Mesenteric fat pad (tissue), 1 donor: ENCODE measurements around the gene VPS13C. TPM values are rescaled to one million over a fixed set of nuclear protein-coding genes. Genes with fewer than 3 reads are reported as not detected.
A peak's percentile ranks its signal among the peaks of the same experiment; 100 is the strongest.
"Not testable (repeated sequence)": the region's sequence is repeated elsewhere in the genome, so short reads cannot be mapped to it uniquely, and the experiment has no call there.

ENCODE experiments used
- DNase-seq: peaks from one replicate; pipeline ENCODE4 v3.0.0-alpha.2; 2020; ENCODE audit warnings: low spot score
- total RNA-seq: library from RNA; stranded (reverse); fragmentation: NEBNext Ultra II Directional; extraction: Animal tissue kit (Norgen Biotek cat#: 25700); gene quantifications from one replicate; pipeline ENCODE4 v1.2.1, GENCODE V29; 2021
- donor health status: DM: yes; HTN: yes; CAD: no.

VPS13C gene
- total RNA-seq, 1 donor from 2014 or later = 66.7 TPM

DNA sequence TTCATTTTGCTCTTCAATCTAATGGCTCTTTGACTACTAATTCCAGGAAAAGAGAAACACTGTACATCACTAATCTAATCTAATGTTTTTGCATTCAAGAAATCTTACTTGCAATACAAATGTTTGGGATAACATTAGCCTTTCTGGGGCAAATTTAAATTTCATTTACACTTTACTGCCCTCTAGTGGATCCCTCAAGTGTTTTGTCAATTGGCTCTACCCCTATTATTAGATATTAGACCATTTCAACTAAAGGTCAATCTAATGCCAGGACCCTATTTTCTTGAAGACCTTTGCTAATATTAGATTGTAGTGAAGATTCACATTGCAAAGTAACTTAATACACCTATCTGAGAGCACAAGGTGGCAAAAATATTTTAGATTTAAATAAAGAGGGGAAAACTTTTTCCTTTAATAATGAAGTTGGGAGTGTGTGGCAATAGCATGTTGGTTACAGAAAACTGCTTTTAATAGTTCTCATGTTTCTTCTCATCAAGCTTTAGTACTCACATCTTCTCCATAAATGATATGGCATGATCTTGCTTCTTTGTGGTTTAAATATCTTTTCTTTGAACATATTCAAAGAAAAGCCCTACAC, 11.6 kb upstream of the VPS13C start:
- DNase-seq = no peak

DNA sequence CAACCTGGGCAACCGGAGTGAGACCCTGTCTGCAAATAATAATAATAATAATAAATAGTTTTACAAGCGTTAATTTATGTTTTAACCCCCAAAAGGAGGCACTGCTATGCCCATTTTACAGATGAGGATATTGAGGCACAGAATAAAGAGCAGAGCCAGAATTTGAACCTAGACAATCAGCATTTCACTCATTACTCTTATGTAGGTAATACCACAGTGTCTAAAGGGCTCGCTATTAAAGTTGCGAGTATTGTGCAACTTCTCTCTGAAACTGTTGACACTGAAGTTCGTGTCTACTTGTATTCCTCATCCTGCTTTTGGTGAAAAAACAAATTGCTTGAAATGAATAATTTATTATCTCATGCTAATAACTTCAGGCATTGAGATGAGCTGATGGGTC, 9.3 kb upstream of the VPS13C start:
- DNase-seq = no peak

DNA sequence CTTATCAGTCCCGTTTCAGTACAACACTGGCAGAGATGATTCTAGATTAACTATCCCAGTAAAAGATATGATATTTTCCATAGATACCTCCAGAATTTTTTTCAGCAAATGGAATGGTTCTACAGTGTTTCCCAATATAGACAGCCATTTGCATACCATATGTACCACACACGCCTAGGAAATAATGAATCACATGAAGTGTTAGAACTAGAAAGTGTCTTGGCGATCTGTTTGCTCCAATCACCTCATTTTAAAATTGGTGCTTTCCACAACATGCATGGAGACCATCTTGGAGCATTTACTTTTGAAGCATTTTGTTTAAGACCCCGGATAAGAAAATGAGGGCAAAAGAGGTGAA, 8.5 kb upstream of the VPS13C start:
- DNase-seq = no peak

DNA sequence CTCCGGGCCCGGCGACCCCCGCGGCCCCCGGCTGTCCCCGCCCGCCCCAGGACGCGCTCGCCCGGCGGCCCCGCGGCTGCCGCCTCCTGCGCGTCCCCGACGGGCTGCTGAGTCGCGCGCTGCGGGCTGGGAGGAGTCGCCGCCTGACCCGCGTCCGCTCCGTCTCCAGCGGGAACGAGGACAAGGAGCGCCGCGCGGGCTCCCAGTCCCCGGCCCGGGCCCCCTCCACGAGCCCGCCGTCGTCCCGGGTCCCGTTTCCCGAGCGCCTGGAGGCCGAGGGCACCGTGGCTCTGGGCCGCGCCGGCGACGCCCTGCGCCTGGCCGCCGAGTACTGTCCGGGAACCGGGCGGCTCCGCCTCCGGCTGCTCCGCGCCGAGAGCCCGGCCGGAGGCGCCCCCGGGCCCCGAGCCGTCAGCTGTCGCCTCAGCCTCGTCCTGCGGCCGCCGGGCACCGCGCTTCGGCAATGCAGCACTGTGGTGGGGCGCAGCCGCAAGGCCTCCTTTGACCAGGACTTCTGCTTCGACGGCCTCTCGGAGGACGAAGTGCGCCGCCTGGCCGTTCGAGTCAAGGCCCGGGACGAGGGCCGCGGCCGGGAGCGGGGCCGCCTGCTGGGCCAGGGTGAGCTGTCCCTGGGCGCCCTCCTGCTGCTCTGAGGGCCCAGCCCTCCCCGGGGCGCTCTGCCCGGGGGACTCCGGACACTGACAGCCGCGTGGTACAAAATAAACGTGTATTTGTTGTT, 8.0 kb upstream of the VPS13C start:
- peak; percentile 91 for DNase-seq

DNA sequence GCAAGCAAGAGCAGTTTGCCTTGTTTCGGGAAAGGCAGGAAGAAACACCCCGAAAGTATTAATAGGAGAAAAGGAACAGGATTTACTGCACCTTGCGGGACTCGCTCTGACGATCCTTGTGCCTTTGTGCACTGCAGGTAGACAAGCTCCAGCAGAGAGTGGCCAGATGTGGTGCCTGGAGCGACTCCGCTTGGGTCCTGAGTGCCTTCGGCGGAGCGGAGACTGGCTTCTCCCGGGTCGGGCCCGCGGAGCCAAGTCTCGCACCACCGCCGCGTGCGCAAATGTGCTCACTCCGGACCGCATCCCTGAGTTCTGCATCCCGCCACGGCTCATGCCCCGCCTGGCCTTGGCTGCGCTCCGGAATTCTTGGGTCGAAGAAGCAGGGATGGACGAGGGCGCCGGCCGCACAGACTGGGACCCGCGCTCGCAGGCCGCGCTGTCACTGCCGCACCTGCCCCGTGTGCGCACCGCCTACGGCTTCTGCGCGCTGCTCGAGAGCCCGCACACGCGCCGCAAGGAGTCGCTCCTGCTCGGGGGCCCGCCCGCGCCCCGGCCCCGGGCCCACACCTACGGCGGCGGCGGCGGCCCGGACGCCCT, 7.3 kb upstream of the VPS13C start:
- DNase-seq = no peak

DNA sequence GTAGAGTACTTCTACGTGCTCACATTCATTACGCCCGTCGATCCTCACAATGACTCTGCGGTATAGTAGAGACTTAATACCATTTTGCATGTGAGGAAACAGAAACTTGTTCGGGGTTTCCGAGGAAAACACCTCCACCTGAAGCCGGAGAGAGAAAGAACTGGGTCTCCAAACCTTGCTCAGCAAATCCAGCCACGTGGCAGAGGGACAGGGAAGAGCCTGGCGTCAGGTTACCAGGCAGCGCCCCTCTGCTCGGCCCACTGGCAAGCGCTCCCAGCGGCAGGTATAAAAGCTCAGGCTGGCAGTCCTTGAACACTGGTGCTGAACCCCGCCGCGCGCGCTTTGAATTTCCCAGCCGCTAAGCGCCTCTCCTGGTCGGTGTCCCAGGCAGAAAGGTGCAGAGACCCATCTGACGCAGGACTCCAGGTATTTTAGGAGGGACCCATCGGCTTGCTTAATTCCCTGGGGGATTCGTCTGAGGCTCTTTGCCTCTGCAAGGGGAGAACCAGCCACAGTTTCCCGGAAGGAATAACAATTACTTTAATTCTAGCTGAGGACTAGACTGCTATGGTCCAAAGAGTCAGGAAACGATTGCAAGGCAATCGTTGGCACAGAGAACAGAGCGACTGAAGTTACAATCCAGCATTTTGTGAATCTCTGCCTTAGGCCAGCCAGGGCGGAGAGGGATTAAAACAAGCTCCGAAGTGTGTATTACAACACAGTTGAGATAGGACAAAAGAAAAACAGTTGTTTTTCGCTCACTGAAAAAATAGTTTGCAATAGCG, 6.6 kb upstream of the VPS13C start, which contains the start of gene C2CD4A:
Gene C2CD4A (plus strand): TSS at position 315 of the 785 bp plus-strand sequence. CDS start 637 bp downstream, outside the sequence.
- DNase-seq = peak; percentile 91

DNA sequence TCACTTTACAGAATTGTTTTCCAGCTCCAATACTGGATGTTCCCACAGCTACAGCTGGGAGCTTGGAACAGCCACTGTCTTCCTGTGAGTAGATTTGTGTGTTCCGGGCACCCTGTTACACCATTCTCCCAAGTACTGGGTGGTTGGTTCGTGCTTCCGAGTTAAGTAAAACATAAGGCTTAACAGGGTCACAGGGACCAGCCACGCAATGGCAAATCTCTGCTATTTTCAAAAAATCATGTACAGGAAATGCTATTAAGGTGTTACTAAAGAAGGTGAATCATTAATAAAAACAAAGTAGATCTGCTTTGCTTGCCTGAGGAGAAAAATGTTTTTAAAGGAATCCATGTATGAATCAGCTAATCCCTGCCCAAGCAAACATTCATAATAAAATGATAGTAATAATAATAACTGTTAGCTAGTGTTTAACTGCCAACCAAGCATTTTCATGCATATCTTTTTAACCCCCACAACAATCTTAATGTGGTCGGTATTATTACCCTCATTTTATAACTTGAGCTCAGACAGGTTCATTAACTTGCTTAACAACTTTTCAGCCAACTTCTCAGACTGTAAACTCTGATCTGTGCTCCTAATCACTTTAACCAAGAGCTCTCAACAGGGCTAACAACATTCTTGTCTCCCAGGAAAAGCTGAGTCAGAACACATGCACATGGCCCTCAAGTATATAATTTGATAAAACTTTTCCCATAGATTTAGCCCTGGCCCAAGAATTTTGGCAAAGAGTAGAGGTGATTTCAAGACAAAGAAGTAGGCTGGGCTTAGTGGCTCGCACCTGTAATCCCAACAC, 3.8 kb upstream of the VPS13C start:
- DNase-seq = no peak

DNA sequence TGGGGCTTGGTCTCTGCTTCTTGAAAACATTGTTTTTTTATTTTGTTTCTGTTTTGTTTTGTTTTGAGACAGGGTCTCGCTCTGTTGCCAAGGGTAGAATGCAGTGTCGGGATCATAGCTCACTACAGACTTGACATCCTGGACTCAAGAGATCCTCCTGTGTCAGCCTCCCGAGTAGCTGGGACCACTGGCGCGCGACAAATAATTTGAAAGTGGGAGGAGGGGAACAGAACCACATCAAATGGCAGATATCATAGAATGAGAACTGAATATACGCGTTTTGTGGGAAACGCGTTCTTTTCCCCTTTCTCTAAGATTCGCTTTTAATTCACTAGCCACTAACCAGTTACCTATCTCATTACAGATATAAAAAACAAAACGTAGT, 641 bp upstream of the VPS13C start:
- DNase-seq = no peak

DNA sequence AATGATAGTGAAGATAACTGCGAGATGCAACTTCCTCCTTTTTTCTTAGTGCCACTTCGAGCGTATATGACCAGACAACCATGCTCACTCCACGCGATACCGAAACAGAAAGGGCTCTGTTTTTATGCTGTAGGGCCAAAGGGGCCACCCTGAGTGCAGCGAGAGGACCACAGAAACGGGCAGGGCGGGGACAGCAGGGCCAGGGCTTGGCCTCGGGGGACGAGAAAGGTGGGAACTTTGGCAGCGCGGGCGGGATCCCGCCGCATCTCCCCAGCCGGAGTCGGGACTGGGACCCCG, 483 bp downstream of the VPS13C start:
- DNase-seq = no peak

DNA sequence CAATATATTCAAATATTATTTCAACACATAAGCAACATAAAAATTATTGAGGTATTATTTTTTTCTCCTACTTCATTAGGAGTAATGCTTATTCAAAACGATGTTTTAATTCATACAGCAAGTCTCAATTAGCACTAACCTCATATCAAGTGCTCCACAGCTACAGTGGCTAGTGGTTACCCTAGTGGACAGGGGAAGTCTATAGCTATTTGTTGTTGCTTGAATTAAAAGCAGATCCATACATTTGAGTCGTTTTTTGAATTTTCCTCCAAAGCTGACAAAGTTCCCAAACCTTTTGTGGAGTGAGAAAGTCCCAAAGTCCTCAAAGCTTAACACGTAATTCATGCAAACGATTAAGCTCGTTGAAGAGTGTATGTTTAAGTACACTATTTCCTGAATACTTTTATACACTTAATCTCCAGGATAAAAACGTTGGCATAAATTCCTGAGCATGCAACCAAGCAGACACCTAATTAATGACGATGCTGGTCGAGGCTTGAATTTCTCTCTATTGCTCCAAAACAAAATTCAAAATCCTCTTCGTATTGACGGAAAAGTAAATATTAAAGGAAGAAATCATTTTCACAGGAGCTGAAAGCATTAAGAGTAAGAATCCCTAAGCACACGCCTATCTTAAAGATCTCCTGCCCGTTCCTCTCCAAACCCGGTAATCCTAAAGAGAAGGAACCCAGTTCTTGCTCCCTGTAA, 985 bp downstream of the VPS13C start:
- DNase-seq = no peak

DNA sequence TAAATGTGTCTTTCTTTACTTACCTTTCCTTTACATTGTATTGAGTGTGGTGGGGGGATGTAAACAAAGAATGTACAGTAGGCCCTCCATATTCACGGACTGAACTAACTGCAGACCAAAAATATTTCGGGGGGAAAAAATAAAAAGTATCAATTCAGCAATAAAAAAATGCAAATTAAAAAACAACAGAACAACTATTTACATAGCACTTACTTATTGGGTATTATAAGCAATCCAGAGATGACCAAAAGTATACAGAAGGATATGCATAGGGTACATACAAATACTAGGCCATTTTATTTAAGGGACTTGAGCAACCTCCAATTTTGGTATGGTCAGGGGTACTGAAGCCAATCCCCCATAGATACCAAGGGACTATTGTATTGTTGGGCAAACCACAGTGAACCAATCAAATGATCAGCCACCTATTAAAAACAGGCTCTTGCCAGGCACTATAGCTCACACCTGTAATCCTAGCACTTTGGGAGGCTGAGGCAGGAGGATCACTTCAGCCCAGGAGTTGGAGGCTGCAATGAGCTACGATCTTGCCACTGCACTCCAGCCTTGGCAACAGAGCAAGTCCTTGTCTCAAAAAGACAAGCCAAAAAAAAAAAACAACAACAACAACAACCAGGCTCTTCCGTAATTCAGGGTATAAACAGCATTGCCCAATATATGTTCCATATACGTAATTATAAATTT, 1.8 kb downstream of the VPS13C start:
- no peak for DNase-seq

DNA sequence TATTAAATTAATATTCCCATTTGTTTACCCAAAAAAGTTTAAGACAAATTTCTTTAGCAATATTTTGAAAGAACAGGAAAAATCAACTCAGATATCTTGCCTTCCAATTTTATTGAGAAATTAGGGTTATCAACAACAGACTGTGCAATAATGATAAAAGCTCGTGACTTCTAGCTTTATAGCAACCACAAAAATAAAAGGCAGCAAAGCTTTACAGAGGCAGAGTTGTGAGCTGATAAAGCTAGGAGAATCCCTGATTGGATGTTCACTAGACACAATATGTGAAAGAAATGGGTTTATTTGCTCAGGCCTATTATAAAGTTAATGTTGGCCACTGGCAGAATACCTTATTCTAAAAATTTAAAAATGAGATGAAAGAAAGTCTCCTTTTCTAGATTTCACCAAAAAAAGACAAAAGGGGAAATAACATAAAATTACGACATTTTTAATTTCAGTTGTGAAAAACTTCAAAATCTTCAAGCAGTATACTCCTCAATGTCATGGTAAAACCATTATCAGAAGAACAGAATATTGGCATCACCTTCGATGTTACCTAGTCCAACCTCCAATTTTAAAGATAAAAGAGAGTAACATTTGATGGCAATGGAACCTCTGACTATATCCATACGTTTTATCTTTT, 2.8 kb downstream of the VPS13C start:
- DNase-seq = no peak

DNA sequence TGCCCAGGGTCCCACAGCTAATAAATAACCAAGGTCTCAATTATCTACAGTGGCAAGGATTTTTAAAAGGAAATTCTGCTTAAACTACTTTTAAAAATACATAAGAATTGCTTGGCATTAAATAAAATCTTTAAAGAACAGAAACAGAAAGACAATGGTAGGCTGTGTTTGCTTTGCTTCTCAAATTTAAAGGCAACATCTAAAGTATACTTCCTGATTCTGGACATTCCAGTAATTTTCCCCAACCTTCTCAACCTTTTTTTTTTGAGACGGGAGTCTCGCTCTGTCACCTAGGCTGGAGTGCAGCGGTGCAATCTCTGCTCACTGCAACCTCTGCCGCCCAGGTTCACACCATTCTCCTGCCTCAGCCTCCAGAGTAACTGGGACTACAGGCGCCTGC, 5.3 kb downstream of the VPS13C start:
- DNase-seq = no peak

DNA sequence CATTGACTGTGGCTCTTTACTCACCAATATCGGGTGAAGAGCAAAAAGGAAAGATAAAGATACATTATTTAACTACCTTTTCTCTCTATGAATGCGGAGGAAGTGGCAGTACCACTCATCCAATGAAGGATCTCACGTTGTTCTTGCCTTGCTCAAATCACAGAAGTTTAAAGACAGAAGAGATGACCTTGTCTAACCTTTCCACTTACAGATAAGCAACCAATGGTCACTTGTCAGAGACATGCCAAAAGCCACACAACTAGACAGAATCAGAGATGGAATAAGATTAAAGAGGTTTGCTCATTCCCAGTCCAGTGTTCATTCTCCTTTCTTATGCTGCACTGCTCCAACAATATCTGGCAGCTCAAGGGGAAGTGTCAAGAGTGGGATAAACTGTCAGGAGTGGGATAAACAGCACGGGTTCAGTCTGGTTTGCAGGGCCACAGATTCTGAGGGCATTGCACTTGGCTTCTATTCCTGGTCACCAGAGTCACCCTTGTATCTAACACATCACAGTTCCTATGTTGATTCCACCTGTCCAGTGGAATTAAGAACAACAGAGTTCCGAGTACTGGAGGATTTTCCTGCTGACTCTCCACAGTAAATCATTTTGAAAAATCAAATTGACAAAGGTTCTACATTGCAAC, 6.7 kb downstream of the VPS13C start:
- no peak for DNase-seq

DNA sequence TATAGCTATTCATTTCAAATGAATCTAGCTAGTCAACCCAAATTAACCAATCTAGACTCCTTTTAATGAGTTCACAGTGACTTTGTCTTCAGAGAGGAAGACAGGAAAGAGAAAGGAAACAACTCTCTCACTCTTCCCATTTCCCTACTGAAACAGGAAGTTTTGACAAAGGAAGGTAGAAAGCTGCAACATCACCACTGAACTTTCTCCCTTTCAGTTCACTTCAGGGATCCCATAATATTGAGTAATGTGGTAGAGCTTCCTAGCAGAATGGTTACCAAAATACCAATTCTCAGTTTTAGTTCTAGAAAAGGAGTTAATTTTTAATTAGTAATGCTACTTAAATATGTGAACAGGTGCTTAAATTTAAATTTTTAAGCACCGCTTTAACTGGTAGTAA, 7.5 kb downstream of the VPS13C start:
- DNase-seq = no peak

DNA sequence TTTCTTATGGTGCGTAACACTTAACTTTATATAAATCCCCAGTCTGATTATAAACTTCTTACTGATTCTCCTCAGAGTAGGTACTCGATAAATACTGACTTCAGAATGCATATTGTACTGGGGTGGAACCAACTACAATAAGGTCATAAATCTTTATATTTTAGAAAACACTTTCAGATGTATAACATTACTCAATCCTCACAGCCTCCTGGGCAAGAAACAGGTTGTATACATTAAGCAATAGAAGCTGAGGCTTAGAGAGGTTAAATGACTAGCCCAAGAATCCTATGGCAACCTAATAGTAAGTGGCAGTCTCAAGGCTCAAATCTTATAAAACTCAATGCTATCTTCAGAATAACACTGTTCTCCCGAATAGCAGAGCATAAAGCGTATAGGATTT, 9.1 kb downstream of the VPS13C start:
- no peak for DNase-seq

DNA sequence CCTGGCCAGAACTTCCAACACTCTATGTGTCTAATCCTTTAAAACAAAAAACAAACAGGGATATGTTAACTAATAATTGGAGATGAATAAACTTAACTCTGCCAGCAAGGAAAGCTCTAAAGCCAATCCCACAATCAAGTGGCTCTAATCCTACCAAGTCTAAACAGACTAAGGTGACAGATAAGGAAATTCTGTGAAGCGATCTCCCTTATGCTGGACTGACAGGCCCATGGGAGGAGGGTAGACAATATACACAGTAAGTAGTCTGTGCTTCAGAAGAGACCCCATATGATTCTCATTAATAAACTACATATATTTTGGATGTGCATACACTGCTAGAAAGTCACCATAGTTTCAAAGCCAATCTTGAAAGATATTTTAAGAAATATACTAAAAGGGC, 10.1 kb downstream of the VPS13C start:
- DNase-seq = no peak

DNA sequence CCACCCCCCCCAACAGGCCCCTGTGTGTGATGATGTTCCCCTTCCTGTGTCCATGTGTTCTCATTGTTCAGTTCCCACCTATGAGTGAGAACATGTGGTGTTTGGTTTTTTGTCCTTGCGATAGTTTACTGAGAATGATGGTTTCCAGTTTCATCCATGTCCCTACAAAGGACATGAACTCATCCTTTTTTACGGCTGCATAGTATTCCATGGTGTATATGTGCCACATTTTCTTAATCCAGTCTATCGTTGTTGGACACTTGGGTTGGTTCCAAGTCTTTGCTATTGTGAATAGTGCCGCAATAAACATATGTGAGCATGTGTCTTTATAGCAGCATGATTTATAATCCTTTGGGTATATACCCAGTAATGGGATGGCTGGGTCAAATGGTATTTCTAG, 12.0 kb downstream of the VPS13C start:
- not testable (repeated sequence) for DNase-seq

DNA sequence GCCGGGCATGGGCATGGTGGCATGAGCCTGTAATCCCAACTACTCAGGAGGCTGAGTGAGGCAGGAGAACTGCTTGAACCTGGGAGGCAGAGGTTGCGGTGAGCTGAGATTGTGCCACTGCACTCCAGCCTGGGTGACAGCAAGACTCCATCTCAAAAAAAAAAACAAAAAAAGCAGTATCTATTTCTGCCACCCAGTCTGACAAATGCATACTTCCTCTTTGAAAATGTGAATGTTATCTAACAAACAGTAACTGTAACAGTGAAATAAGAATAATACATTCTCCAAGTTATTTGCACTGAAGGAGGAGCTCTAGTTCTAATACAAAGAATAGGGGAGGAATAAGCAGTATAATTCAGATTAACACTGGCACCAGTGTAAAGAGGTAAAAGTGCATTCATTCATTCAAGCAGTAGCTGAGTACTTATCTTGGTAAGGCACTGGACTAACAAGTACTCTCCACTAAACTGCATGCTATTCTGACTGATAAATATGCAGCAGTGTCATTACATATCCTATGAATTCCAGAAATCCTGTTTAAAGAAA, 12.9 kb downstream of the VPS13C start:
- no peak for DNase-seq
